K562 (cell line): ENCODE results near the gene SSU72. TPM values are rescaled to one million over a fixed set of nuclear protein-coding genes. Genes with fewer than 3 reads are reported as not detected.

Source experiments
- ATF4 ChIP-seq: fragments of 450-650 bp; formaldehyde crosslinking; IDR thresholded peaks from 2 replicates; pipeline ENCODE4 v1.4.0; 2022; ENCODE audit warnings: mild to moderate bottlenecking, moderate library complexity
- CLOCK ChIP-seq: fragments of 250-450 bp; sonication (Bioruptor Pico); IDR thresholded peaks from 2 replicates; pipeline ENCODE4 v1.4.0; 2020; ENCODE audit warnings: mild to moderate bottlenecking, moderate library complexity, borderline replicate concordance
- ERF ChIP-seq: fragments of 450-650 bp; formaldehyde crosslinking; IDR thresholded peaks from 2 replicates; pipeline ENCODE4 v1.4.0; 2020; ENCODE audit warnings: mild to moderate bottlenecking, mixed read lengths
- MGA ChIP-seq: fragments of 450-650 bp; IDR thresholded peaks from 2 replicates; pipeline ENCODE4 v1.6.1; 2016; ENCODE audit warnings: mild to moderate bottlenecking, moderate library complexity
- PATZ1 ChIP-seq: fragments of 250-450 bp; sonication (Bioruptor Pico); IDR thresholded peaks from 2 replicates; pipeline ENCODE4 v1.5.0; 2020; ENCODE audit warnings: mild to moderate bottlenecking, borderline replicate concordance
- POLR3A ChIP-seq: IDR thresholded peaks from 2 replicates; pipeline ENCODE4 v1.6.1; 2011; ENCODE audit warnings: borderline replicate concordance, mild to moderate bottlenecking, moderate library complexity; ENCODE audit not compliant: insufficient read length, insufficient read depth; ENCODE audit errors: extremely low read depth
- ZFX ChIP-seq: sonication (generic); formaldehyde crosslinking; IDR thresholded peaks from 2 replicates; pipeline ENCODE4 v1.8.0; 2022; ENCODE audit warnings: mild to moderate bottlenecking, missing genetic modification reagents, moderate library complexity
- polyA plus RNA-seq, 8 experiments: library from polyadenylated mRNA; depleted of rRNA in 4 of 8; stranded (reverse) in 5 of 8; unstranded in 3 of 8; fragments of >200 nt; fragmentation: Nextera tagmentation in 2 of 8; fragmentation: Illumina TruSeq in 1 of 8; extraction: Ambion mirVana in 2 of 8; extraction: Trizol in 1 of 8; gene quantifications; 2 replicates each; pipeline versions ENCODE4 v1.2.1 to v1.2.3, GENCODE V29; 2011 to 2014; ENCODE audit warnings: inconsistent platforms in 1 of 8, missing spikeins in 1 of 8
- total RNA-seq, 7 experiments: library from RNA; depleted of rRNA in 6 of 7; stranded (reverse); fragments of >200 nt in 6 of 7; fragmentation: Illumina TruSeq in 2 of 7; extraction: Trizol in 2 of 7; gene quantifications; 2 replicates each; pipeline versions ENCODE4 v1.2.1 to v1.2.3, GENCODE V29; 2011 to 2021; ENCODE audit warnings: low replicate concordance in 1 of 7

The SSU72 gene
- total and polyA plus RNA-seq, 9 of the 15 experiments (the other 6 are each of a cell fraction or from before 2014, with no cell fraction given), result 70.8 to 201 (median 94.6) TPM

- TF ChIP-seq PATZ1 (CRISPR knock-in tag) (no peak), POLR3A (no peak), CLOCK (CRISPR knock-in tag) (no peak), ERF (0 out of 2 replicates have a peak, but pooled peaks have one; percentile 48), MGA (no peak), ATF4 (CRISPR knock-in tag) (no peak), ZFX (CRISPR knock-in tag) (peak; percentile 46; the same call in 1 of the 2 replicates)
Observed at GRCh38 chr1:1599935-1600860, 25.5 kb upstream of the SSU72 start, which contains the start of gene FNDC10 (continued).
